Measurements from ENCODE around the gene KIFC1.
"Not testable (repeated sequence)": the region's sequence is repeated elsewhere in the genome, so short reads cannot be mapped to it uniquely, and the experiment has no call there.

KIFC1 gene

DNA sequence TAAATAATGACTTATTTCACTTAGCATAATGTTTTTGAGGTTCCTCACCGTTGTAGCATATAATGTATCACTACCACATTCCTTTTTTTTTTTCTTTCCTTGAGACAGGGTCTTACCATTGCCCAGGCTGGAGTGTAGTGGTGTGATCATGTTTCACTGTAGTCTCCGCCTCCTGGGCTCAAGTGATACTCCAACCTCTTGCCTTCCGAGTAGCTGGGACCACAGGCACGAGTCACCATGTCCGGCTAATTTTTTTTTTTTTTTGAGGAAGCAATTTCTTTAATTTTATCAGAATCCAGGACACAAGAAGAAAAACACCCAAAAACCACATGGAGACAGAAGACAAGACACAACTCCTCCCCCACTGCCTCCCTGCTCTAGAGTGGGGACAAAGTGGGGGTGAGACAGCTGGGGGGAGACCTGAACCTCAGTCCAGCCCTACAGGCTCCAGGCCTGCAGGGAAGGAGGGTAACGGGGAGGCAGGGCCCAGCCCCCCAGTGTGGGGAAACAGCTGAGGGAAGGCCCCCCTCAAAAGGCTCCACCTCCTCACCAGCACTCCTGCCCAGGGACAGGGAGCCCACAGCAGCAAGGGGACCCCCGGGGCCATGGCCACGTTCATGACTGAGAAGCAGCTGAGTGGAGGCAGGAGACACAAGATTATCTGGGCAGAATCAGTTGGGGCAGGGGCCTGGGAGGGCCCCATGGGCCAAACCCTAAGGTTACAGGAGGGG, 27.0 kb upstream of the KIFC1 start:
- H3K9me3 ChIP-seq (ENCODE audit: insufficient read depth, low read depth, low read length); H3K27me3 ChIP-seq (ENCODE audit: insufficient read depth, low read length); H4K12ac ChIP-seq (ENCODE audit: low read depth, low read length); H3K79me2 ChIP-seq (ENCODE audit: control insufficient read depth, insufficient read depth, low read length, poor library complexity); H3K4me3 ChIP-seq (ENCODE audit: low read depth, low read length); H2BK12ac ChIP-seq (ENCODE audit: low read length); H2BK5ac ChIP-seq (ENCODE audit: low read depth, low read length, poor library complexity); H2AK5ac ChIP-seq (ENCODE audit: low read length); H3K27ac ChIP-seq (ENCODE audit: low read depth, low read length); H3K9ac ChIP-seq (ENCODE audit: low read length); DNase-seq; H3K14ac ChIP-seq (ENCODE audit: low read length); H2AFZ ChIP-seq (ENCODE audit: insufficient read depth, low read length, poor library complexity); H2BK120ac ChIP-seq (ENCODE audit: insufficient read depth, low read length, poor library complexity); H3K4ac ChIP-seq (ENCODE audit: low read depth, low read length); H3K36me3 ChIP-seq (ENCODE audit: control insufficient read depth in 1 of 2, insufficient read depth in 2 of 2, low read length in 2 of 2); H3K23ac ChIP-seq (ENCODE audit: low read length); H3K4me1 ChIP-seq (ENCODE audit: control insufficient read depth in 1 of 2, insufficient read depth in 2 of 2, low read length in 2 of 2); H3K18ac ChIP-seq (ENCODE audit: low read length); H3K4me2 ChIP-seq (ENCODE audit: low read length); H3K79me1 ChIP-seq (ENCODE audit: low read length): not testable (repeated sequence)
- WGBS (ENCODE audit: extremely low coverage, insufficient coverage, insufficient read length): no CpG with 5 or more reads among the region's 8 CpGs
- peak overlapping the region; percentile 39 for H4K8ac ChIP-seq (ENCODE audit: low read depth, low read length)
- H4K91ac ChIP-seq (ENCODE audit: low read depth, low read length): peak overlapping the region; percentile 22

DNA sequence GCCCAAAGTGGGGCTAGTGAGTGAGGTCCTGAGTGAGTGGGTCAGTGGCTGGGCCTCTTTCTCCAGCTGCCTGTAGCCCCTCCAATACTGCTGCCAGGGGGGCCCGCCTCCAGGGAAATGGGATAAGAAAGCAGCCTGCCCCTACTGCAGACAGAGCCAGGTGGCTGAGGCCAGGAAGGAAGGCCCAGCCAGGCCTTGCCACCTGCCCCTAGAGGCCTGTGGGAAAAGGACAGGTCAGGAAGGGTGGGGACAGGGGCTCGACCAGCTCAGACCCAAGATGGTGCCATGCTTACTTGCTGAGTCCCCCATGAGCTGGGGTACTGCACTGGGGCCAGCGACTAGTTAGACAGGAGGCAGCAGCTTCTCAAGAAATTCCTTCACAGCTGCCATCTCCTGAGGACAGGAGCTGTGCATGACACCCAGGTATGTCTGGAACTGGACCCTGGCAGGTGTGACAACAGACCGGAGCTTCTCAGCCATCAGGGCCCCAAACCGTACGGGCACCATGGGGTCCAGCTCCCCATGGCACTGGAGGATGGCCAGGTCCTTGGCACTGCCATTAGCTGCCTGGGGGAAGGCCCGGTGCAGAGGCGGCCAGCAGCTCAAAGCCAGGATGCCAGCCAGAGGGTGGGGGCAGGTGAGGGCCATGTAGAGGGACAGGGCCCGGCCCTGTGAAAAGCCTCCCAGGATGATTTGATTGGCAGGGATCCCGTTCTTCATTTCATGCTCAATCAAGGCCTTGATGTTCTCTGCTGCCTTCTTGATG, 26.2 kb upstream of the KIFC1 start:
- not testable (repeated sequence) for DNase-seq; H3K23ac ChIP-seq (ENCODE audit: low read length); H2BK5ac ChIP-seq (ENCODE audit: low read depth, low read length, poor library complexity); H3K4me2 ChIP-seq (ENCODE audit: low read length); H3K14ac ChIP-seq (ENCODE audit: low read length); H3K27me3 ChIP-seq (ENCODE audit: insufficient read depth, low read length); H4K12ac ChIP-seq (ENCODE audit: low read depth, low read length); H3K4me3 ChIP-seq (ENCODE audit: low read depth, low read length); H3K79me2 ChIP-seq (ENCODE audit: control insufficient read depth, insufficient read depth, low read length, poor library complexity); H2AK5ac ChIP-seq (ENCODE audit: low read length); H3K9ac ChIP-seq (ENCODE audit: low read length); H2BK12ac ChIP-seq (ENCODE audit: low read length); H3K18ac ChIP-seq (ENCODE audit: low read length); H3K9me3 ChIP-seq (ENCODE audit: insufficient read depth, low read depth, low read length); H3K4ac ChIP-seq (ENCODE audit: low read depth, low read length); H2BK120ac ChIP-seq (ENCODE audit: insufficient read depth, low read length, poor library complexity); H3K79me1 ChIP-seq (ENCODE audit: low read length); H3K36me3 ChIP-seq (ENCODE audit: control insufficient read depth in 1 of 2, insufficient read depth in 2 of 2, low read length in 2 of 2); H2AFZ ChIP-seq (ENCODE audit: insufficient read depth, low read length, poor library complexity); H3K4me1 ChIP-seq (ENCODE audit: control insufficient read depth in 1 of 2, insufficient read depth in 2 of 2, low read length in 2 of 2); H3K27ac ChIP-seq (ENCODE audit: low read depth, low read length)
- WGBS (ENCODE audit: extremely low coverage, insufficient coverage, insufficient read length): no CpG with 5 or more reads among the region's 10 CpGs
- peak overlapping the region; percentile 22 for H4K91ac ChIP-seq (ENCODE audit: low read depth, low read length)
- peak overlapping the region; percentile 39 for H4K8ac ChIP-seq (ENCODE audit: low read depth, low read length)

DNA sequence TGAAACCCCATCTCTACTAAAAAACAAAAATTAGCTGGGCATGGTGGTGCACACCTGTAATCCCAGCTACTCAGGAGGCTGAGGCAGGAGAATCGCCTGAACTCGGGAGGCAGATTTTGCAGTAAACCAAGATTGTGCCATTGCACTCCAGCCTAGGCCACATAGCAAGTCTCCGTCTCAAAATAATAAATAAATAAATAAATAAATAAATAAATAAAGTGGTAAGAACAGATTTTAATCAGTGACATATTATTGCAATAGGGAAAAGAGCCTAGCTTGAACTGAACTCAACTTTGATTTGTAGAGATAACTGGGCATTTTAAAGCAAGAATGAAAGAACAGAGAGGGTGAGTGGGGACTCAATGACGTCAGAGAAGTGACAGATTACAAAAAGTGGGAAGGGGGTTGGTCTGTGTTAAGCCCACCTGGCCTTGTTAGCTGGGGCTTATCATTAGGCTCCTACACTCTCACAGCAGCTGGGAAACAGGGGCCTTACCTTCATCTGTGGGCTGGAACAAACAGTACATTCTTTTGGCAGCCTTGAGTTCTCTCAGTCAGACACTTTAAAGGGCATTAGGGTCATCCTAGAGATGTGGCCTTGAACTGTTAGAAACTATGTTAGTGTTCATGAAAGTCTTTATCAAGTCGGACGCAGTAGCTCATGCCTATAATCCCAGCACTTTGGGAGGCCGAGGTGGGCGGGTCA, 24.5 kb upstream of the KIFC1 start:
- H4K91ac ChIP-seq (ENCODE audit: low read depth, low read length): no peak overlapping the region
- no peak overlapping the region for H3K14ac ChIP-seq (ENCODE audit: low read length)

GRCh38 chr6:33367715-33368025, 24.0 kb upstream of the KIFC1 start:
- H3K4me3 ChIP-seq (ENCODE audit: low read depth, low read length); H4K8ac ChIP-seq (ENCODE audit: low read depth, low read length); H2BK12ac ChIP-seq (ENCODE audit: low read length); H4K91ac ChIP-seq (ENCODE audit: low read depth, low read length); H3K23ac ChIP-seq (ENCODE audit: low read length); DNase-seq; H3K4me2 ChIP-seq (ENCODE audit: low read length); H2AK5ac ChIP-seq (ENCODE audit: low read length); H3K79me2 ChIP-seq (ENCODE audit: control insufficient read depth, insufficient read depth, low read length, poor library complexity); H2BK5ac ChIP-seq (ENCODE audit: low read depth, low read length, poor library complexity); H3K4ac ChIP-seq (ENCODE audit: low read depth, low read length); H2BK120ac ChIP-seq (ENCODE audit: insufficient read depth, low read length, poor library complexity); H3K18ac ChIP-seq (ENCODE audit: low read length); H3K9ac ChIP-seq (ENCODE audit: low read length); H4K12ac ChIP-seq (ENCODE audit: low read depth, low read length); H3K27ac ChIP-seq (ENCODE audit: low read depth, low read length); H3K4me1 ChIP-seq (ENCODE audit: control insufficient read depth in 1 of 2, insufficient read depth in 2 of 2, low read length in 2 of 2); H3K36me3 ChIP-seq (ENCODE audit: control insufficient read depth in 1 of 2, insufficient read depth in 2 of 2, low read length in 2 of 2); H3K9me3 ChIP-seq (ENCODE audit: insufficient read depth, low read depth, low read length); H3K14ac ChIP-seq (ENCODE audit: low read length); H3K27me3 ChIP-seq (ENCODE audit: insufficient read depth, low read length); H2AFZ ChIP-seq (ENCODE audit: insufficient read depth, low read length, poor library complexity); H3K79me1 ChIP-seq (ENCODE audit: low read length): not testable (repeated sequence)
- no CpG with 5 or more reads among the region's 5 CpGs for WGBS (ENCODE audit: extremely low coverage, insufficient coverage, insufficient read length)

More for the DNA sequence above, 24.5 kb upstream of the KIFC1 start:
- H3K79me1 ChIP-seq (ENCODE audit: low read length): peaks cover 1% of the 10 kb centered on the region
- no peak overlapping the region for H2BK5ac ChIP-seq (ENCODE audit: low read depth, low read length, poor library complexity)
- no peak overlapping the region for H2AK5ac ChIP-seq (ENCODE audit: low read length)
- no peak overlapping the region for H3K27ac ChIP-seq (ENCODE audit: low read depth, low read length)
- WGBS (ENCODE audit: extremely low coverage, insufficient coverage, insufficient read length): no CpG with 5 or more reads among the region's 8 CpGs
- no peak overlapping the region for H3K4me3 ChIP-seq (ENCODE audit: low read depth, low read length)
- H2BK12ac ChIP-seq (ENCODE audit: low read length): no peak overlapping the region
- no peak overlapping the region for H3K4me2 ChIP-seq (ENCODE audit: low read length)
- H3K23ac ChIP-seq (ENCODE audit: low read length): no peak overlapping the region
- H2BK120ac ChIP-seq (ENCODE audit: insufficient read depth, low read length, poor library complexity): no peak overlapping the region
- no peaks in the 10 kb centered on the region for H3K79me2 ChIP-seq (ENCODE audit: control insufficient read depth, insufficient read depth, low read length, poor library complexity)
- H3K9ac ChIP-seq (ENCODE audit: low read length): no peak overlapping the region
- H2AFZ ChIP-seq (ENCODE audit: insufficient read depth, low read length, poor library complexity): no peak overlapping the region
- no peak for DNase-seq
- H4K12ac ChIP-seq (ENCODE audit: low read depth, low read length): no peak overlapping the region
- no peak overlapping the region for H4K8ac ChIP-seq (ENCODE audit: low read depth, low read length)
- peaks cover 0 to 2% of the 10 kb centered on the region in 2 experiments for H3K4me1 ChIP-seq (ENCODE audit: control insufficient read depth in 1 of 2, insufficient read depth in 2 of 2, low read length in 2 of 2)
- no peak overlapping the region for H3K18ac ChIP-seq (ENCODE audit: low read length)
- H3K4ac ChIP-seq (ENCODE audit: low read depth, low read length): no peak overlapping the region
- H3K9me3 ChIP-seq (ENCODE audit: insufficient read depth, low read depth, low read length): no peaks in the 10 kb centered on the region
- no peaks in the 10 kb centered on the region for H3K27me3 ChIP-seq (ENCODE audit: insufficient read depth, low read length)
- no peaks in the 10 kb centered on the region for H3K36me3 ChIP-seq (ENCODE audit: control insufficient read depth in 1 of 2, insufficient read depth in 2 of 2, low read length in 2 of 2)

Measured in trophoblast cell (in vitro differentiated cells and primary cell).